GM12875 (cell line): ENCODE data around the gene PHYH.

Experiments used
- H3K4me3 ChIP-seq: one replicate; pipeline ENCODE4 v1.5.1; 2011; ENCODE audit warnings: low read depth, low read length, control low read depth
- CTCF ChIP-seq: IDR thresholded peaks from 2 replicates; pipeline ENCODE4 v1.5.1; 2011; ENCODE audit warnings: low read depth, mild to moderate bottlenecking, control low read depth, inconsistent platforms, low read length, moderate library complexity, borderline replicate concordance; ENCODE audit not compliant: insufficient read depth

PHYH gene

GRCh38 chr10:13321576-13321975 lies 21.7 kb upstream of the PHYH start:
- H3K4me3 ChIP-seq = no peak overlapping the region
- no peak for TF ChIP-seq CTCF

GRCh38 chr10:13319166-13319565 lies 19.3 kb upstream of the PHYH start:
- no peak overlapping the region for H3K4me3 ChIP-seq

GRCh38 chr10:13317474-13317873 lies 17.6 kb upstream of the PHYH start:
- no peak overlapping the region for H3K4me3 ChIP-seq
- TF ChIP-seq CTCF = no peak

More at GRCh38 chr10:13319166-13319565, 19.3 kb upstream of the PHYH start:
- no peak for TF ChIP-seq CTCF

- TF ChIP-seq CTCF = no peak
- H3K4me3 ChIP-seq = no peak overlapping the region
Observed at GRCh38 chr10:13316635-13317311, 16.9 kb upstream of the PHYH start.

GRCh38 chr10:13315361-13315760 lies 15.5 kb upstream of the PHYH start:
- TF ChIP-seq CTCF = no peak
- H3K4me3 ChIP-seq = no peak overlapping the region

- no peak for TF ChIP-seq CTCF
- H3K4me3 ChIP-seq = no peak overlapping the region
Observed at GRCh38 chr10:13311177-13311575, 11.3 kb upstream of the PHYH start.

GRCh38 chr10:13310518-13311176 lies 10.8 kb upstream of the PHYH start:
- no peak overlapping the region for H3K4me3 ChIP-seq
- no peak for TF ChIP-seq CTCF
